HepG2 (cell line): Measurements from ENCODE around the gene CALML6. TPM values are rescaled to one million over a fixed set of nuclear protein-coding genes. Genes with fewer than 3 reads are reported as not detected.

ENCODE experiments used
- BRCA1 ChIP-seq: sonication (generic); formaldehyde crosslinking; IDR thresholded peaks from 2 replicates; pipeline ENCODE4 v1.4.0; 2020; ENCODE audit warnings: missing genetic modification reagents
- DNMT1 ChIP-seq: sonication (generic); formaldehyde crosslinking; IDR thresholded peaks from 2 replicates; pipeline ENCODE4 v1.5.1; 2020; ENCODE audit warnings: mild to moderate bottlenecking, missing genetic modification reagents
- ETV6 ChIP-seq: sonication (generic); formaldehyde crosslinking; conservative IDR thresholded peaks from 2 replicates; pipeline ENCODE4 v1.4.0; 2020; ENCODE audit warnings: missing genetic modification reagents
- IRF2 ChIP-seq: IDR thresholded peaks from 2 replicates; pipeline ENCODE4 v1.6.1; 2018; ENCODE audit warnings: missing genetic modification reagents, missing compliant biosample characterization
- MATR3 ChIP-seq: sonication (generic); formaldehyde crosslinking; IDR thresholded peaks from 2 replicates; pipeline ENCODE4 v1.4.0; 2020; ENCODE audit warnings: missing genetic modification reagents
- MEIS2 ChIP-seq: sonication (generic); formaldehyde crosslinking; IDR thresholded peaks from 2 replicates; pipeline ENCODE4 v1.9.0; 2021; ENCODE audit warnings: mild to moderate bottlenecking, missing genetic modification reagents
- NRL ChIP-seq: sonication (generic); formaldehyde crosslinking; IDR thresholded peaks from 2 replicates; pipeline ENCODE4 v1.5.0; 2020; ENCODE audit warnings: missing genetic modification reagents, mild to moderate bottlenecking, moderate library complexity, borderline replicate concordance
- PPARG ChIP-seq: conservative IDR thresholded peaks from 2 replicates; pipeline ENCODE4 v1.6.1; 2016; ENCODE audit warnings: missing biosample characterization, missing genetic modification reagents
- TCF12 ChIP-seq, 2 experiments: fragments of 450-650 bp in 1 of 2; sonication (generic) in 1 of 2; formaldehyde crosslinking in 1 of 2; IDR thresholded peaks; 2 replicates each; pipeline versions ENCODE4 v1.6.1 to v1.8.0; 2017 to 2022; ENCODE audit warnings: antibody characterized with exemption in 1 of 2, mild to moderate bottlenecking in 1 of 2, missing genetic modification reagents in 1 of 2, moderate library complexity in 1 of 2
- U2AF2 ChIP-seq: fragments of 200-400 bp; formaldehyde crosslinking; IDR thresholded peaks from 2 replicates; pipeline ENCODE4 v1.6.1; 2017; ENCODE audit warnings: low read depth, mild to moderate bottlenecking, low read length
- polyA plus RNA-seq, 8 experiments: library from polyadenylated mRNA; depleted of rRNA in 3 of 8; stranded (reverse) in 7 of 8; unstranded in 1 of 8; fragments of >200 nt; fragmentation: Illumina TruSeq in 4 of 8; extraction: Trizol in 4 of 8; gene quantifications; 2 replicates each; pipeline versions ENCODE4 v1.2.1 to v1.2.3, GENCODE V29; 2011 to 2016; ENCODE audit warnings: low read depth in 4 of 8, missing spikeins in 1 of 8, mixed read lengths in 1 of 8; ENCODE audit not compliant: insufficient read depth in 1 of 8
- total RNA-seq, 5 experiments: library from RNA; depleted of rRNA; stranded (reverse); fragments of >200 nt; fragmentation: Illumina TruSeq; extraction: Trizol; gene quantifications; 2 replicates each; pipeline ENCODE4 v1.2.3, GENCODE V29; 2016; ENCODE audit warnings: low read depth in 1 of 5
- TF ChIP-seq, protein P1 (sequence below): sonication (generic); formaldehyde crosslinking; IDR thresholded peaks from 2 replicates; pipeline ENCODE4 v1.5.1; 2020; ENCODE audit warnings: mild to moderate bottlenecking, missing genetic modification reagents, borderline replicate concordance
- TF ChIP-seq, protein P2 (sequence below): sonication (generic); formaldehyde crosslinking; IDR thresholded peaks from 2 replicates; pipeline ENCODE4 v1.9.0; 2021; ENCODE audit warnings: mild to moderate bottlenecking, missing genetic modification reagents

CALML6 gene
- total and polyA plus RNA-seq, 2 of the 13 experiments (the other 11 are each of a cell fraction or from before 2014, with no cell fraction given), result 0.11 to 0.12 TPM

DNA sequence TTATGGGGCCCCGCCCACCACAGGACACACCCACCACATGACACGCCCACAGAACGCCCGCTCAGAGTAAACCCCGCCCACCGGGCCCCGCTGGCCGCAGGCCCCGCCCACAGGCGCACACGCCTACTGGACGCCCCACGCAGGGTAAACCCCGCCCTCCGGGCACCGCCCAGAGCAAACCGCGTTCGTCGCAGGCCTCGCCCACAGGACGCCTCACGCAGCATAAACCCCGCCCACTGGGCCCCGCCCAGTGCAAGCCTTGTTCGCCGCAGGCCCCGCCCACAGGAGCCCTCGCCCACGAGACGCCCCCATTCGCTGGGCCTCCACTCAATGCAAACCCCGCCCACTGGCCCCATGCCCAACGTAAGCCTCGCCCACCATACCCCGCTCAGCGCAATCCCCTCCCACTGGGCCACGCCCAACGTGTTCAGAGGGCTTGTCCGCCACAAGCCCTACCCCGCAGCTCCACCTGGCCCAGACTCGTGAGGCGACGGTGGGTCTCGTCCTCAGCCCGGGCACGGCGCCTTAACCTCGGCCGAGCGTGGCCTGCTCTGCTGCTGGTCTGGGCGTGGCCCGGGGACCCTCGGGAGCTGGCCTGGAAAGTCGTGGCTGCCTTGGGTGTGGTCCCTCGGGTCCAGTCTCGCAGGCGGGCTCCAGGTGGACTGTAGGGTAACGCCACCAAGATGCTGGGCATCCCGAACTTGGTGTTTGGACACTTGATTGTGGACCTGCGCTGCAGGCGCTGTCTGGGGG, 4.4 kb downstream of the CALML6 start (continued):
- TF ChIP-seq, protein P1, sequence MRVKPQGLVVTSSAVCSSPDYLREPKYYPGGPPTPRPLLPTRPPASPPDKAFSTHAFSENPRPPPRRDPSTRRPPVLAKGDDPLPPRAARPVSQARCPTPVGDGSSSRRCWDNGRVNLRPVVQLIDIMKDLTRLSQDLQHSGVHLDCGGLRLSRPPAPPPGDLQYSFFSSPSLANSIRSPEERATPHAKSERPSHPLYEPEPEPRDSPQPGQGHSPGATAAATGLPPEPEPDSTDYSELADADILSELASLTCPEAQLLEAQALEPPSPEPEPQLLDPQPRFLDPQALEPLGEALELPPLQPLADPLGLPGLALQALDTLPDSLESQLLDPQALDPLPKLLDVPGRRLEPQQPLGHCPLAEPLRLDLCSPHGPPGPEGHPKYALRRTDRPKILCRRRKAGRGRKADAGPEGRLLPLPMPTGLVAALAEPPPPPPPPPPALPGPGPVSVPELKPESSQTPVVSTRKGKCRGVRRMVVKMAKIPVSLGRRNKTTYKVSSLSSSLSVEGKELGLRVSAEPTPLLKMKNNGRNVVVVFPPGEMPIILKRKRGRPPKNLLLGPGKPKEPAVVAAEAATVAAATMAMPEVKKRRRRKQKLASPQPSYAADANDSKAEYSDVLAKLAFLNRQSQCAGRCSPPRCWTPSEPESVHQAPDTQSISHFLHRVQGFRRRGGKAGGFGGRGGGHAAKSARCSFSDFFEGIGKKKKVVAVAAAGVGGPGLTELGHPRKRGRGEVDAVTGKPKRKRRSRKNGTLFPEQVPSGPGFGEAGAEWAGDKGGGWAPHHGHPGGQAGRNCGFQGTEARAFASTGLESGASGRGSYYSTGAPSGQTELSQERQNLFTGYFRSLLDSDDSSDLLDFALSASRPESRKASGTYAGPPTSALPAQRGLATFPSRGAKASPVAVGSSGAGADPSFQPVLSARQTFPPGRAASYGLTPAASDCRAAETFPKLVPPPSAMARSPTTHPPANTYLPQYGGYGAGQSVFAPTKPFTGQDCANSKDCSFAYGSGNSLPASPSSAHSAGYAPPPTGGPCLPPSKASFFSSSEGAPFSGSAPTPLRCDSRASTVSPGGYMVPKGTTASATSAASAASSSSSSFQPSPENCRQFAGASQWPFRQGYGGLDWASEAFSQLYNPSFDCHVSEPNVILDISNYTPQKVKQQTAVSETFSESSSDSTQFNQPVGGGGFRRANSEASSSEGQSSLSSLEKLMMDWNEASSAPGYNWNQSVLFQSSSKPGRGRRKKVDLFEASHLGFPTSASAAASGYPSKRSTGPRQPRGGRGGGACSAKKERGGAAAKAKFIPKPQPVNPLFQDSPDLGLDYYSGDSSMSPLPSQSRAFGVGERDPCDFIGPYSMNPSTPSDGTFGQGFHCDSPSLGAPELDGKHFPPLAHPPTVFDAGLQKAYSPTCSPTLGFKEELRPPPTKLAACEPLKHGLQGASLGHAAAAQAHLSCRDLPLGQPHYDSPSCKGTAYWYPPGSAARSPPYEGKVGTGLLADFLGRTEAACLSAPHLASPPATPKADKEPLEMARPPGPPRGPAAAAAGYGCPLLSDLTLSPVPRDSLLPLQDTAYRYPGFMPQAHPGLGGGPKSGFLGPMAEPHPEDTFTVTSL (CRISPR knock-in tag), result no peak
- TF ChIP-seq ETV6 (CRISPR knock-in tag) (0 out of 2 replicates have a peak, but pooled peaks have one; percentile 51), DNMT1 (CRISPR knock-in tag) (no peak), IRF2 (CRISPR knock-in tag) (peak; percentile 48), NRL (0 out of 2 replicates have a peak, but pooled peaks have one; percentile 42), U2AF2 (no peak), MATR3 (CRISPR knock-in tag) (no peak), PPARG (CRISPR knock-in tag) (no peak), MEIS2 (CRISPR knock-in tag) (peak; percentile 35; the same call in 1 of the 2 replicates), BRCA1 (CRISPR knock-in tag) (no peak; the same call in 1 of the 2 replicates), TCF12 (IDR thresholded peaks at IDR 0.05) (no peak), TCF12 (CRISPR knock-in tag; IDR thresholded peaks at IDR 0.05) (no peak; the same call in 1 of the 2 replicates)
- TF ChIP-seq, protein P2, sequence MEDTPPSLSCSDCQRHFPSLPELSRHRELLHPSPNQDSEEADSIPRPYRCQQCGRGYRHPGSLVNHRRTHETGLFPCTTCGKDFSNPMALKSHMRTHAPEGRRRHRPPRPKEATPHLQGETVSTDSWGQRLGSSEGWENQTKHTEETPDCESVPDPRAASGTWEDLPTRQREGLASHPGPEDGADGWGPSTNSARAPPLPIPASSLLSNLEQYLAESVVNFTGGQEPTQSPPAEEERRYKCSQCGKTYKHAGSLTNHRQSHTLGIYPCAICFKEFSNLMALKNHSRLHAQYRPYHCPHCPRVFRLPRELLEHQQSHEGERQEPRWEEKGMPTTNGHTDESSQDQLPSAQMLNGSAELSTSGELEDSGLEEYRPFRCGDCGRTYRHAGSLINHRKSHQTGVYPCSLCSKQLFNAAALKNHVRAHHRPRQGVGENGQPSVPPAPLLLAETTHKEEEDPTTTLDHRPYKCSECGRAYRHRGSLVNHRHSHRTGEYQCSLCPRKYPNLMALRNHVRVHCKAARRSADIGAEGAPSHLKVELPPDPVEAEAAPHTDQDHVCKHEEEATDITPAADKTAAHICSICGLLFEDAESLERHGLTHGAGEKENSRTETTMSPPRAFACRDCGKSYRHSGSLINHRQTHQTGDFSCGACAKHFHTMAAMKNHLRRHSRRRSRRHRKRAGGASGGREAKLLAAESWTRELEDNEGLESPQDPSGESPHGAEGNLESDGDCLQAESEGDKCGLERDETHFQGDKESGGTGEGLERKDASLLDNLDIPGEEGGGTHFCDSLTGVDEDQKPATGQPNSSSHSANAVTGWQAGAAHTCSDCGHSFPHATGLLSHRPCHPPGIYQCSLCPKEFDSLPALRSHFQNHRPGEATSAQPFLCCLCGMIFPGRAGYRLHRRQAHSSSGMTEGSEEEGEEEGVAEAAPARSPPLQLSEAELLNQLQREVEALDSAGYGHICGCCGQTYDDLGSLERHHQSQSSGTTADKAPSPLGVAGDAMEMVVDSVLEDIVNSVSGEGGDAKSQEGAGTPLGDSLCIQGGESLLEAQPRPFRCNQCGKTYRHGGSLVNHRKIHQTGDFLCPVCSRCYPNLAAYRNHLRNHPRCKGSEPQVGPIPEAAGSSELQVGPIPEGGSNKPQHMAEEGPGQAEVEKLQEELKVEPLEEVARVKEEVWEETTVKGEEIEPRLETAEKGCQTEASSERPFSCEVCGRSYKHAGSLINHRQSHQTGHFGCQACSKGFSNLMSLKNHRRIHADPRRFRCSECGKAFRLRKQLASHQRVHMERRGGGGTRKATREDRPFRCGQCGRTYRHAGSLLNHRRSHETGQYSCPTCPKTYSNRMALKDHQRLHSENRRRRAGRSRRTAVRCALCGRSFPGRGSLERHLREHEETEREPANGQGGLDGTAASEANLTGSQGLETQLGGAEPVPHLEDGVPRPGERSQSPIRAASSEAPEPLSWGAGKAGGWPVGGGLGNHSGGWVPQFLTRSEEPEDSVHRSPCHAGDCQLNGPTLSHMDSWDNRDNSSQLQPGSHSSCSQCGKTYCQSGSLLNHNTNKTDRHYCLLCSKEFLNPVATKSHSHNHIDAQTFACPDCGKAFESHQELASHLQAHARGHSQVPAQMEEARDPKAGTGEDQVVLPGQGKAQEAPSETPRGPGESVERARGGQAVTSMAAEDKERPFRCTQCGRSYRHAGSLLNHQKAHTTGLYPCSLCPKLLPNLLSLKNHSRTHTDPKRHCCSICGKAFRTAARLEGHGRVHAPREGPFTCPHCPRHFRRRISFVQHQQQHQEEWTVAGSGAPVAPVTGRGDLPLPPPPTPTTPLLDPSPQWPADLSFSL (CRISPR knock-in tag), result no peak
